ENCODE data around the gene FAM20A.
"Not testable (repeated sequence)": the region's sequence is repeated elsewhere in the genome, so short reads cannot be mapped to it uniquely, and the experiment has no call there.

FAM20A gene

DNA sequence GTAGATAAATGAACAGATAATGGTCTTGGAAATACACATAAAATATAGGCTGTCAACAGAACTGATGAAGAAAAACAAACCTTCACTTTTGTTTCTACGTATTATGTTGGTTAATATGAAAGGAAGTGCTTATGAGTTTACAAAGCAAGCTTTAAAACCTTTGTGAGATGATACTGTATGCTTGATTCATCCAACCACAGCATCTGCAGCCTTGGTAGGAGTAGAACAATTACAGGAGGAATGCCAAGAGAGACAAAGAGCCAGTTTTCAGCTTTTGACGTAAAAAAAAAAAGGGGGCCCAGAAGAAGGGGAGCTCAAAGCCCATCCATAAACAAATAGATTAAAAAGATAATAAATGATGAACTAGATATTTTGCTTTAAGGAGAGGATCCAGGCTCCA lies 13.3 kb downstream of the FAM20A start:
- DNase-seq = no peak

DNA sequence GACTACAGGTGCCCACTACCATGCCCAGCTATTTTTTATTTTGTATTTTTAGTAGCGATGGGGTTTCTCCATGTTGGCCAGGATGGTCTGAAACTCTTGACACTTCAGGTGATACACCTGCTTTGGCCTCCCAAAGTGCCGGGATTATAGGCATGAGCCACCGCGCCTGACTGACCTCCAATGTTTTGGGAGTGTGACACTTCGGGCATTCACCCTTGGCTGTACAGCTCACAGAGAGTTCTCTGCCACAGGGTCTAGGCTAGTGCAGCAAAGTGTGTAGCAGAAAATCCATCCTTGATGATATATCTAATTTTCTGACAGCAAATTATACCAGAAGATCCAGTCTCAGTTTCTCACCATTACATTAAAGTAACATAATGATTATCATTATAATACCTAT lies 14.1 kb downstream of the FAM20A start:
- DNase-seq = no peak

DNA sequence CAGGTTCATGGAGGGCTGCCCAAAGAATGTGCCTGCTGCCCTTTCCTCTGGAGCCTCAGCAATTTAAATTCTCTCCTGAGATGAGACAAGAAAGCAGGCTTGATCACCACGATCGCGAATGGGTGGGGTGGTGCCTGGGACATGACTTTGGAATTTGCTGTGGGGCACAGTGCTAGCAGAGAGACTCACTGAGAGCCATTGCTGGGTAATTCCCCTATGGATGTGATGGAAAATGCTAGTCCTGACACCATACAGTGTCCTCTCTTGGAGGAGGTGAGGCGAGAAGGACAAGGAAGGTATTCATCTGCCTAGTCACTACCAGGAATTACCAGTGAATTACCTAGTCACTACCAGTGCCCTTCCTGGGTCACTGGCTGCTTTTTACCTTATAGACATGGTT lies 15.5 kb downstream of the FAM20A start:
- DNase-seq = no peak

DNA sequence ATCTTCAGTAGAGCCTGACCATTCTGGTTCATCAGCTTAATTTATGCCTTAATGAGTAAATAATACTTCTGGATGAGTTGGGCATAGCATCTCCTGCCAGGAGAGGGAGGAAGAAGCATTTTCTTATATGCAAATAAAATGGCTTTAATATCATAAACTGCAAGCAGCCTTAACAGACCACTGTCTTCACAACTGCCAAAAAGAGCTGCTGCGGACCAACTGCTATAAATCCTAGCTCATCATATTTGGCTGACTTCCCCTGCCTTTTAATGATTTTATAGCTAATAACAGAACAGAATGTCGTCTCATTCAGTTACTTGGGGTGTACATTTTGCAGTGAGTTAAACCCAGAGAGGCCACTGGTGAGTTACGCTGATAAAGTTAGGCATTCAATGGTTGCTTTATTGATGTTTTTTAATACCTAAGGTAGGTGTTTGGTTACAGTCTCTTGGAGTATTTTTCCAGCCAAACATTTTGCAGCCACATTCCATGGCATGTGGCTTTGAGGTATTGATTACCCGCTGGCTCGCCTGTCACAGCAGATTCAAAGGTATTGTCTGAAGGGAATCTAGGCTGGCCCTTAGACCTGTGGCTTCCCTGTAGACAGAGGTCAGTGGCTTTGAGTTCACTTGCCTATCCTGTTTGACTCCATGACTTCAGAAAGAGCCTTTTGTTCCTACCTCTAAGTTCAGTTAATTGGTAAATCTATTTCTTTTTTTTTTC lies 16.4 kb downstream of the FAM20A start:
- no peak for DNase-seq

DNA sequence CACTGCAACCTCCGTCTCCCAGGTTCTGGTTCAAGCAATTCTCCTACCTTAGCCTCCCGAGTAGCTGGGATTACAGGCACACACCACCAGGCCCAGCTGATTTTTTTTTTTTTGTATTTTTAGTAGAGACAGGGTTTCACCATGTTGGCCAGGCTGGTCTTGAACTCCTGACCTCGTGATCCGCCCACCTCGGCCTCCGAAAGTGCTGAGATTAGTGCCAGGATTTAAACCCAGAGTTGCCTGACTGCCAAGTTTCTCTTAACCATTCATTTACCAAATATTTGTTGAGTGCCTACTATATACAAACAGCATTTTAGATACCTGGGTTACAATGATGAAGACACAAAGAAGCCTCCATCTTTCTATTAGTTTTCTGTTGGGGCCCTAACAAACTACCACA lies 18.3 kb downstream of the FAM20A start:
- not testable (repeated sequence) for DNase-seq

DNA sequence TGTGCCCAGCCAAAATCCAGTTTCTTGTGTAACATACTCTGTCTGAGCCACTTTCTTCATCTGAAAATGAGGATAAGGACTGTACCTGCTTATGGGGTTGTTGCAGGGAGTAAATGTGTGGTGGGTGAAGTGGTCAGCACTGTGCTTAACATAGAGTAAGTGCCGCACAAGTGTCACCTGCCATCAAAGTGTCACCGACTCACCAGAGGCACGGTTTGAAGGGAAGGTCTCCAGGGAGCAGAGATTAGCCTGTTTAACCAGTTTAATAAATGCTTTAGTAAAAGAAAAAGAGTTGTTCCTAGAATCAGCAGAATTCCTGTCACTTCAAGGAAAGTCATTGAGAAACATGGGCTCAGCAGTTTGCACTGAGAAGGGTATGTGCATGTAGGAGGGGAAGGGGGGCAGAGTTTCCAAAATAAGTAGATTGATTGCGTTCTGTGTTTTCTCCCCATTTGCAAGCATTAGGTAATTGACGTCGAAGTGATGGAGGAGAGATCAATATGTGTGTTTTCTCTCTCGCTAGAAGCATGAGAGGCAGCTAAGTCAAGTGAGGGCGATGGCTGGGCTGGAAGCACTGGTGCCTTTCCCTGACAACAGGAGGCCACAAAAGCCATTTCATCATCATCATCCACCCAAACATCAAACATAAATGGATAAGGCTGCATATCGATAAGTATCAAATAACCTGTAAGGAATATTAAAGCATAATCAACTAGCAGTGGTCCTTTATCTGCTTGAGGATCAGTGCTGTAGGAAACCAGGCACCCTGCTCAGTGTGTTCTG lies 19.1 kb downstream of the FAM20A start:
- DNase-seq = no peak

DNA sequence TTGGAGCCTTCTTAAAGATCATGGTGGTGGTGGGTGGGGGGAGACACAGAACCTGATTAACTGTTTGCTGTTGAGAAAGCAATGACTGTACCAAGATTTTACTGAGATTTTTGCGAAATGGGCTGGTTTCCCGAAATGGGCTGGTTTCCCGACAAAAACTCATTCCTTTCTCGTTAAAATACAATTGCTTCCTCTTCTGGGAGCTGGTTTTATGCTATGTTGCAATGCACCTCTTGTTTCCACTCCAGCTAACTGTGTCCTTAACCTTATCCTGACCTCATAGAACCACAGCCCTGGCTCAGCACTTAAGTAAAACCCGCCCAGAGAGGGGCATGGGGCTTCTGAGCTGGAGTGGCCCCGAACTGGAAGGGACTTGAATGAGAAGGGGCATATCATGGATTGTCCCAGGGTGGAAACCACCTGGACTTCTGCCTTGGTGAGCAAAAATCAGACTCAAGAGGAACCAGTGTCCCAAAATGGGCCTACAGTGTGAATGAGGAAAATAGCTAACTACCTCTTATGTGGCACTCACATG lies 20.9 kb downstream of the FAM20A start:
- no peak for DNase-seq

DNA sequence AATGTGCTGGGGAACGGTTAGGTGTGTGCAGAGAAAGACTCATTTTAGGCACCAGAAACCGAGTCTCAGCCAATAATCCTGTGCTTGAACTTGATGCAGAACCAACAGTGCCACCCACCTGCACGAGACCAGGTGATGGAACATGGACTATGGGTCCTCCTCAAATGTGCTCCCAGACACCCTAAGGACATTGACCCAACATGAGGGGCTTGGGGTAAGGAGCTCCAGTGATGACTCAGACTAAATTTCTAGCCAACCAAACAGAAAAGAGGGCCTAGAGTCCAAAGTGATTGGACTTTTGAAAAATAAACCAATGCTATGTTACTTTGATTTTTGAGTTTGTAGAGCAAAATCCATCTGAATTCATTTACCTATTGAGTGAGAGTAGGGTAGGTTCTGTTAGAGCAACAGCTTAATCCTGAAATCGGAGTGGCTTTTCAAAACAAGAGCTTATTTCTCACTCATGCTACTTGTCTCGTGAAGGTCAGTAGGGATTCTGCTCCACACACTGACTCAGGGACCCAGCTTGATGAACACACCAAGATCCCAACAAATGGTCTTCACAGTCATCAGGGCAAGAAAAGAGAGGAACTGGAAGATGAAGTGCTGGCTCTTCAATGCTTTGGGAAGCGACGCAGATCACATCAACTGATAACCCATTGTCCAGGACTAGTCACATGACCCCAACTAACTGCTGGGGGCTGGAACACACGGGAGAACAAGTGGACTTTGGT lies 21.8 kb downstream of the FAM20A start:
- no peak for DNase-seq

DNA sequence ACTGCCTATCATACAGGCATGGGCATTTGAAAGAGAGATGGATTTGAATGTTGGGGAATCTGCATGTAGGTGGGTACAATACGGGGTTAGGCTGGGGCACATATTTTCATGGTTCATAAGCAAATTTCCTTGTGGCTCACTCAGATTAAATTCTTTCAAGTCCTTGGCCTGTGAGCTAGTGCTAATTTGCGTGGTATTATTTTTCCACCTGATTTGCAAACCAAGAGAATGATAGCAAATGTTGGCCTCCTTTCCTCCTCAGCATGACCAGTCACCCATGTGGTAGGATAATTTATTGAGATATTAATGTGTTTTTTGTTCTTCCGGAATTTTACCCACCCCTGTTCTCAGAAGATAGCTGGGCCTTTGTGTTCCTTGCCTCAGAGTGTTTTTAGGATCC lies 22.9 kb downstream of the FAM20A start:
- no peak for DNase-seq

DNA sequence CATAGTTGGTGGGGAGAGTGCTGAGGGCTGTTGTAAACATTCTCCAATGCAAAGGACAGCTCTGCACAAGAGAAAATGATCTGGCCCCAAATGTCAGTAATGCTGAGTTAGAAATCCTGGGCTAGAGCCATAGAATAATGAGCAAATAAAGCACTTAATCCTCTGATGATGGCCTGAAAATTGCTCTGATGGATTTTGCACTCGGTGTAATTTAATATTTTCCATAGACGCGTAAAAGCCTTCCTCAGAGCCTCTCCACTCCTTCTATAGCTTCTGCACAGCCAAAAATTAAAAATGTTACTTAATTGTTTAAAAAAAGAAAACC lies 23.7 kb downstream of the FAM20A start:
- DNase-seq = no peak

DNA sequence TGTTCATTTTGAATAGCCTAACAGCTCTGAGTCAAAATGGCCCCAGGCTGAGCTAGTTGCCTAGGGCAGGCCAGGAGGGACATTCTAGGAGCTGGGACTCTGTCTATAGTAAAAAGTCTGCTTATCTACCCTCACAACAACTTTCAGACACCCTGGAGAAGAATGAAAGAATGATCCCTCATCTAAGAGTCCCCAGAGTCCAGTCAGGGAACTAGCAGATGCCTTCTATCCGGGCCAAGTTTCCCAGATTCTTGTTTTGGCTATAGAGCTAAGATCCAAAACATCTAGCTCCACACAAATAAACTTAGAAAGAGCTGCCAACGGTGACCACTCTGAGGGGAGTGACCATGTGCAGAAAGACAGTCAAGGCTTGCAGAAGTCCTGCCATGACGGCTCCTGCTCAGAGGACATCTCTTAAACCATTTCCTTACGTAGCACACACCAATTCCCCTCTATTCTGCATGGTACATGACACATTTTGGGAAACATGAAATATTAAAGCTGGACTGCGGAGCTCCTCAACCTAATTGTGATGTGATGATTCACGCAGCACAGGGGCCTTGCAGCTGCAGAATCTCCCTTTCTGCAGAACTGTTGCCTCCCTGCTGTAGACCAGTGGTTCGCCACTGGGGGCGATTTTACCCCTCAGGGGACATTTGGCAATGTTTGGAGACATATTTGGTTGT lies 24.2 kb downstream of the FAM20A start:
- no peak for DNase-seq

DNA sequence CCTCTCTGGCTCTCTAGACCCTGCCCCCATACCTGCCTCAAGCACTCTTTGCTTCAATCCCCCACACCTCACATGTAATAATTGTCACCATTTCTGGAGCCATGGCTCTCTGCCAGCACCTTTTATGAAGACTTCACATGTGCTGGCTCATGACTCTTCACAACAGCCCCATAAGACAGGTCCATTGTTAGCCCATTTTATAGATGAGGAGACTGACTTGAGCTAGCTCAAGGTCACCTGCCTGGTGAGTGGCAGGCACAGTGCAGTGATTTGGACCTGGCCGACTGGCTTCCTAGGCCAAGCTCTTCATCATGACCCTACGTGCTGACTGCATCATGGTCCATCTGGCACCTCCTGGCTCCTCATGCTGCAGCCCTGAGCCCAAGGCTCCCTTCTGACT lies 25.0 kb downstream of the FAM20A start:
- DNase-seq = no peak

DNA sequence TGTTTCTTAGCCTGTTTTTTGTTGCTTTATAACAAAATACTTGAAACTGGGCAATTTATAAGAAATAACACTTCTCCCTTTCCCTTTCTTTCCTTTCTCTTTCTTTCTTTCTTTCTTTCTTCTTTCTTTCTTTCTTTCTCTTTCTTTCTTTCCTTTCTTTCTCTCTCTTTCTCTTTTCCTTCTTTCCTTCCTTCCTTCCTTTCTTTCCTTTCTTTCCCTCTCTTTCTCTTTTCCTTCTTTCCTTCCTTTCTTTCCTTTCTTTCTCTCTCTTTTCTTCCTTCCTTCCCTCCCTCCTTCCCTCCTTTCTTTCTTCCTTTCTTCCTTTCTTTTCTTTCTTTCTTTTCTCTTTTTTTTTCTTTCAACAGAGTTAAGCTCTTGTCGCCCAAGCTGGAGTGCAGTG lies 27.8 kb downstream of the FAM20A start:
- DNase-seq = no peak

DNA sequence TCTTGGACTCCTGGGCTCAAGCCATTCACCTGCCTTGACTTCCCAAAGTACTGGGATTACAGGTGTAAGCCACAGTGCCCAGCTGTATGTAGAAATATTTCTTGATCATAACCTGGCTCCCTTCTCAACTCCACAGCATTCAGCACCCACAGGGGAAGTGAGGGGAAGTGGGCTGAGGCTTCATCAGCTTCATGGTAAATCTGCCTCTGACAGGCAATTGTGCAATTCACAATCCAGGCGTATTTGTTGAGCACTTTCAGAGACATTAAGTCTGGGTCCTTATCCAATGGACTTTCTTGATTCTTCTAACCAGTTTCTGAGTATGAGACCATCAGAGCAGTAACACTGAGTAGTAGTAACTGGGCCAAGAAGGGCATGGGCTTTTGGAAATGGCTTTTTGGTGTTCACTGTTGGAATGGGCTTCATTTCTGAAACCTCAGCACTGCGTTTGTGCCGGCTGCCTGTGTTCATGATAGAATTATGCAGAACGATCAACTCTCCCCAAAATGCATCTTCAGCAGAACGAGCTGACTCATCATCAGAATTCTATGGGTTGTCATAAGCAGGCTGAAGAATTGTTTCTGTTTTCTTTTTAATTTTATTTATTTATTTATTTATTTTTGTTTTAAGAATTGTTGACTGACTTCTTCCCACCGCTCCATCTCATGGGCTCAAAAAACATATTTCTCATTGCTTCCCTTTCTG lies 28.9 kb downstream of the FAM20A start:
- DNase-seq = no peak

DNA sequence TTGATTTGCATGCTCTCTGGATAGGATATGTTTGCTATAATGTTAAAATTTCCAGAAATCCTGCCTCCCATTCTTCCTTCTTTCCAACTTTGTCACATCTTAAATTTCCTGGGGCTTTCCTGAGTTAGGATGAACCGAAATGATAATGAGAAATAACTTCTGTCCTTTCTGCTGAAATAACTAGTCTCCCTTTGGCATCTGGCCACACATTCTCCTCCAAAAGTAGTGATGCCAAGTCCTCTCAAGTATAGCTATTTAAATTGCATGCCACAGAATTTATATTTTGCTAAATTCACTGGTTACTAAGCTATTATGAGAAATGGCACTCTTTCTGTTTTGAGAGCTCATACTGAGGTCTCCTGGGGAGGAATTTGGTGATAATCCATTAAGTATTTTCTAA lies 30.6 kb downstream of the FAM20A start:
- DNase-seq = no peak

DNA sequence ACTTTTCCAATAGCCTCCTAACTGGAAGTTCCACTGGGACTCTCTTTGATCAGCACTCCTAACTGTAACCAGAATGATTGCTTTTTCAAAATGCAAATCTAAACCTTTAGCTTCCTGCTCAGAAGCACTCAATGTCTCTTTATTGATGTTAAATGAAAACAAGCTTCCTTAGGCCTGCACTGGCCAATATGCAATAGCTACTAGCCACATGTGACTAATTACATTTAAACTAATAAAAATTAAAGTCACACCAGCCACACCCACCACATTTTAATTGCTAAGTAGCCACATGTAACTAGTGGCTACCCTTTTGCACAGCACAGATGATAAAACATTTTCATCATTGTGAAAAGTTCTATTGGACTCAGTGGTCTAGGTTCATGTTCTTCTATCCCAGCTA lies 31.8 kb downstream of the FAM20A start:
- no peak for DNase-seq

DNA sequence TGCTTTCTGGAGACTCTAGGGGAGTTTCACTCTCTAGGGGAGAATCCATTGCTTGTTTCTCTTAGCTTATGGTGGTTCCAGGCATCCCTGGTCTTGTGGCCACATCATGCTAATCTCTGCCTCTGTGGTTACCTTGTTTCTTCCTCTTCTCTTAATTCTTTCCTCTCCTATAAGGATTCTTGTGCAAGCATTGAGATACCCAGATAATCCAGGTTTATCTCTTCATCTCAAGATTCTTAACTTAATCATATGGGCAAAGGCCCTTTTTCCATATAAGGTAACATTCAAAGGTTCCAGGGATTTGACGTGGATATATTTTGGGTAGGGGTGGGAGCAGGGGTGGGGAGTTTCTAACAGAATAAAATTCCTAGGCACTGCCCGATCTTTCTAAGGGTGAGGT lies 32.6 kb downstream of the FAM20A start:
- no peak for DNase-seq

DNA sequence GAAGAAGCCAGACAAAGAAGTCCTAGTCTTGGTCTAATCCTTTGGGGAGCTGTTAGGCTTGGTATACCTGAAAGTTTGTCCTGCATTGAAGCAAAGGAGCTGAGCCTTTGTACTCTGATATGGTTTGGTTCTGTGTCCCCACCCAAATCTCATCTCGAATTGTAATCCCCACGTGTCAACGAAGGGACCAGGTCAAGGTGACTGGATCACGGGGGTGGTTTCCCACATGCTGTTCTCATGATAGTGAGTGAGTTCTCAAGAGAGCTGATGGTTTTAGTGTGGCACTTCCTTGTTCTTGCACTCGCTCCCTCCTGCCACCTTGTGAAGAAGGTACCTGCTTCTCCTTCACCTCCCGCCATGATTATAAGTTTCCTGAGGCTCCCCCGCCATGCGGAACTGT lies 33.6 kb downstream of the FAM20A start:
- DNase-seq = no peak

DNA sequence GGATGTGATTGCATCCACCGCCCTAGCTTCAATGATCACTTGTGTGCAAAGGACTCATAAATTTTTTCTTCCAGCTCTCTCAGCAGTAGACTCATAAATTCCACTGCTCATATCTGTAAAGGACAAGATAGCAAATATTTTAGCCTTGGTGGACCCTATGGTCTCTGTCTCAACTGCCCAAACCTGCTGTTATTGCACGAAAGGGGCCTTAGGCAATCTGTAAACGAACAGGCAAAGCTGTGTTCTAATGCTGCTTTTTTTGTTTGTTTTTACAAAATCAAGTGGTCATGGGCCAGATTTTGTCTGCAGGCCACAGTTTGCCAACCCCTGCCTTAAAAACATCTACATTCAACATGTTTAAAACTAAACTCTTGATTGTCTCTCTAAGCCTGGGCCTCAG lies 34.1 kb downstream of the FAM20A start:
- no peak for DNase-seq

DNA sequence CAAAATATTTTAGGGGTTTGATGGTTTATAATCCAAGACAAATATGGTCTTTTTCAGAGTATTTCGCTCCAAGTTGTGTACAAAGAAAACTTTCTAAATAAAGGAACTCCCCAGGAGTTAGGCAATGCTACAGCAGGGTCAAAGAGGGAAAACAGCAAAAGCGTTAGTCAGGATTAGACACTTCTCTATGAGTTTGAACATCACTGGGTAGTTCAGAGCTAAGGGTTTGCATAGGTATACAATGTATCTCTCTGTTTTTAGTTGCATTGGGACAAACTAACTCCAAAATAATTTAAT lies 34.8 kb downstream of the FAM20A start:
- DNase-seq = no peak

DNA sequence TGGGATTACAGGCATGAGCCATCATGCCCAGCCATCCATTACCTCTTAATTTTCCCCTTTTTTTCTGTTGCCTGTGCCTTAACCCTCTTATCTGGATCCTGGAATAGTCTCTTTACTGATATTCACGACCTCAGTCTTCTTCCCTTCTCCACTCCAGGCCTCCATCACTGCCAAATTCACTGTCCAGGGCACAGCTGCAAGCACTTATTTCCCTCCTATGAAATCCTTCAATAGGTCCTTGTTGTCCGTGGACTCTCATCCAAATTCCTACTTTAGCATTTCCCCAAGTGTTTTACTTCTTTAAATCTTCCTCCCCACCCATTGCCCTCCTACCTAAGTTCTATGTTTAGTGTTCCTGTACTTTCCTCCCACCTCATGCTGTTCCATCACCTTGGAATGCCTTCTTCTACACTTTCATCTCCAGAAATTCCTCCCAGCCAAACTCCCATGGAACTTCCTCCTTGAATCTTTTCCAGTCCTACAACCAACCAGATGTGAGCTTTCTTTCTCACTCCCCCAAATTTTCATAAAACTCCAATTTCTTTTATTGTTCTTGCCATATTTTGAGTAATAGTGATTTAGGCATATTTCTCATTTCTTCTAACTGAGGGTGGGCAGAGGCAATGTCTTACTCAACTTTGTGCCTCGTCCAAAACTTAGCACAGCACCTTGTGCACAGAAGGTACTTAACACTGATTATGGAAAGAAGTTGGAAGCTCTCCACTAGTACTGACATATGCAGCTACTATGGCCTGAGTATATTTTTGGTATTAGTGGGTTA lies 35.3 kb downstream of the FAM20A start:
- DNase-seq = no peak

Data from CD4-positive, alpha-beta T cell treated with Interleukin-17A for 1 hour (primary cell).